TTC549 (cell line): Measurements from ENCODE around the gene MS4A10.
"Not testable (repeated sequence)": the region's sequence is repeated elsewhere in the genome, so short reads cannot be mapped to it uniquely, and the experiment has no call there.

Experiments used
- FAIRE-seq: peaks from 2 replicates; lab custom pipeline; 2012; peaks lifted over from hg19 to GRCh38; lab: Jason Lieb, UNC

Gene MS4A10

DNA sequence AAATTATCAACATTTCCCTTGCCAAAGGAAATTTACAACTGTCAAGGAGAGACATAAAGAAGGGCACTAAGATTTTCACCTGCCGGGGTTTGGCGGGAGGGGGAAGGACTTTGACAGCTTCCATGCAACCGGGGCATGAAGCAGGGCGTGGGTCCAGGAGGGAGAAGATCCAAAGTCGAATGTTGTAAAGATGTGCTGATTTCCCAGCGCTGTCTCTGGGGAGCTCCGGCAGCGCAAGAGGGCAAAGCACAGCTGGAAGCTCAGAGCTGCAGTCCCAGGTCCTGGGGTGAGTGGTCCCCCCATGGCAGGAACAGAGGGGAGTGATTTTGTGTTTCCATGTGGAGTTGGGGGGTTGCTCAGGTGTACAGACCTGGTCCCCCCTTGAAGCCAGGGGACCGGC, at the start of gene MS4A10:
MS4A10 (plus strand) TSS at position 198 of the 400 bp plus-strand sequence. CDS start 5,003 bp downstream, outside the sequence.
- no peak for FAIRE-seq

DNA sequence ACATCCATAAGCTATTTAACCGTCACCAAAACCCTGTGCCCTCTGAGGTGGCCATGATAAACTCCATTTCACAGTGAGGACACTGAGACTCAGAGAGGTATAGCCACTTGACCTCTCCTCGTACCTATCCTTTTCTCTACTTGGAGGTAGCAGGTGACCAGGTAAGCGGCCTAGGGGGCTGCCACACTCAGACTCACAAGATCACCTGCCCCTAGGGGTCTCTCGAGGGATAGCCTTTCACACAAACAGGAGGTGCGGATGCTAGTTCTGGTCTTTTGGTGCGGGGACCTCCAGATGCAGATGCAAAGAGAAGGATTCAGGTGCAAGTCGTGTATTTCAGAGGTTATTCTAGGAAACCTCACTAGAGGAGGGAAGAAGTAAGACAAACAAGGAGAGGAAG, 46.0 kb upstream of the MS4A10 start:
- FAIRE-seq: no peak

DNA sequence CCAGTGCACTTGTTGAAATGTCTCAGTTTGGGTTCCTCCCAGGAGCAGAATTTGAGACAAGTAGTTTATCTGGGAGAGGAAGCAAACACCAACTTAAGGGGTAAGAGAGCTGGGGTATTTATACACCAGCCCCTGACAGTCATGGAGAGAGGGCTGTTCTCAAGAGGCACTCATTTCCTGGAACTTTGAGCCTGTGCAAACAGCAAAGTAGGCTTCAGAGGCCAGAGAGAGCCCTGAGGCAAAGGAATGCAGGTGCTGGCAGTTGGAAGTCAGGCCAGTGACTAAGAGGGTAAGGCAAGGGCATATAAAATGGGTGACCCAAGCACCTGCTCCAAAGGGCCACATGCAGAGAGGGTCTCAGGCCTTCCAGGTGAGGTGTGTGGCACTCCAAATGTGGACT, 44.6 kb upstream of the MS4A10 start:
- FAIRE-seq: no peak

DNA sequence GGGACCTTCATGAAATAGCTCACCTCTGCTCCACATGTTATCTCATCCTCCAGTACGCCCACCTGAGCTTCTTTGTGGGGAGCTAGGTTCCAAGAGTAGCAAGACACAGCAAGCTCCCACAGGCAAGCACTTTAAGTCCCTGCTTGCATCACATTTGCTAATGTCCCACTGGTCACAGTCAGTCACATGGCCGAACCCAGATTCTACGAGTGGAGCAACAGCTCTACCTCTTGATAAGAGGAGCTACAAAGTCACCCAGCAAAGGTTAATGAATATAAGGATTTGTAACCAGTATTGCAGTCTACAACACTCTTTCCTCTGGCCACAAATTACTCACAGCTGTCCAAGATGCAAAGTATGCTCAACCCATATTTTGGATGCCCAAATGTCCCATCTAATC, 43.7 kb upstream of the MS4A10 start:
- no peak for FAIRE-seq

DNA sequence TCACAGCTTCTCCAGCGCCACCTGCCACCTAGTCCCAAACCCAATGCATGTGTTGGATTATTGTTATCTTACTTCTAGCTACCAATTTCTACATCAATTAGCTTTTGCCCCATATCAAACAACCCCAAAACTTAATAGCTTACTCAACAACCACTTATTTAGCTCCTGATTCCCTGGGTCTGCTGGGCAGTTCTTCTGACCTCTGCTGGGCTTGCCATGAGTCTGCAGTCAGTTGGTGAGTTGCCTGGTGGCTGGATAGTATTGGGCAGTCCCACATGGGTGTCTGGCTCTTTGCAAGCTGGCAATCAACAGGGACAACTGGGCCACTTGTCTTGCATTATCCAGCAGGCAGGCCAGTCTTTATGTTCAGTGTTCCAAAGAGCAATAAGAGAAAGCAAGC, 42.1 kb upstream of the MS4A10 start:
- no peak for FAIRE-seq

DNA sequence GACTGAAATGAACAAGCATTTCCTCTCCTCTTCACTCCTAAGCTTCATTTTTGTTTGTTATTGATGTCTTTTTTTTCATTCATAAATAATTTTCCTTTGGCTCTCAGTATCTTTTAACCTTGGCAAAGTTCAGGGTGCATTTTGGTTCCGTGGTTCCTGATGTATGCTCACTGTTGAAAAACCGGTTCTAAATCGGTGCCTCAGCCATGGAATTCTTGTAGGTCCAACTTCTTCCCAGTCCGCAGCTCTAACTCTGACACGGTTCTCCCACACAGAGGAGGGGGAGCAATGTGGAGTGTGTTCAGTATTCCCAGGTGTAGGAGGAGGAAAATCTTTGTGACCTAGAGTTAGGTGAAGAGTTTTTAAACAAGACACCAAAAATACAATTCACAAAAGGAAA, 41.0 kb upstream of the MS4A10 start:
- no peak for FAIRE-seq

DNA sequence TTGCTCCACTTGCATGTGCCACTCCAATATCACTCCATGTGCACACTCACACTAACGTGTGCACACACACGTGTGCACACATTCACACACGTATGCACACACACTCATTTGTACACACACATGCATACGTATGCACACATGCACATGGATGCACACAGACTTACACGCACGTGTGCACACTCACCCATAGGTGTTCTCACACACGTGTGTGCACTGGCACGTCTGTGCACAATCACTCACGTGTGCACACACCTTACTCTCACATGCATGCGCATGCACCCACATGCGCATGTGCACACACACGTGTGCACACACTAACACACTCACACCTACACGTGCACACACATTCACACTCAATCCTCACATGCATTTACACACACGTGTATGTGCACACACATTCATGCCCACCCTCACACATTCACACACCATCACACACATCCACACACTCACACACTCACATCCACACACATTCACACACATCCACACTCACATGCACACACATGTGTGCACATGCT, 37.7 kb upstream of the MS4A10 start:
- no peak for FAIRE-seq

DNA sequence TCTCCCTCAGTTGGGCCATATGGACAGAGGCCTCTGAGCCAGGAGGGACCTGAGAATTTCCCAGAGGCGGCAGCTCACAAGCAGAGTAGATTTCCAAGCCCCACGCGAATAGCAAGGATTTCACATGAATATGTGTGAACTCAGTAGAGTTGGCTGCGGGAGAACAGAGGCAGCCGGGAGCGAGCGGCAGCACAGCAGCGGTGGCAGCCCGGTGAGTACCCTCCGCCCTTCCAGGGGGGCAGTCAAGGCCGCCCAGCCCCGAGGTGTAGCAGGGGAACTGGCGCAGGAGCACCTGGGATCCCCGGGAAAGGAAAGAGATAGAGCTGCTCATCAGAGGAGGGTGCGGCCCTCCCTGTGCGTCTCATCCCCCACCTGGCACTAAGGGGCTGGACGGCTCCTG, 36.9 kb upstream of the MS4A10 start:
- FAIRE-seq: no peak

DNA sequence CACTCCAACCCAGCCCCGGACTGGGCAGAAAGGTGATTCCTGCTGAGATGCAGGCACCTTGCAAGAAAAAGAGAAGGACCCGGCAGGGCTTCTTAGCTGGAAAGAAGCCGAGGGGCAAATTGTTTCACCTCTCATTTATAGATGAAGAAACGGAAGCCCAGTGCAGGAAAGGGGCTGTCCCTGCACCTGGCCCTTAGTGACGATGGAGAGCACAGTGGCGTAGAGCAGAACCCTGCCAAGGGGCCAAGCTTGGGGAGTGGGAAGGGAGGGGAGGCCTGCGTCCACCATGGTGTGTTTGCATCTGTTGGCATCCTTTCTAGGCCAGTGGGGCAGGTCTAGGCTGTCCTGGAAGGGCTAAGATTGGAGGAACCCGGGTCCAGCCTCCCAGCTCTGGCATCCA, 36.3 kb upstream of the MS4A10 start:
- no peak for FAIRE-seq

DNA sequence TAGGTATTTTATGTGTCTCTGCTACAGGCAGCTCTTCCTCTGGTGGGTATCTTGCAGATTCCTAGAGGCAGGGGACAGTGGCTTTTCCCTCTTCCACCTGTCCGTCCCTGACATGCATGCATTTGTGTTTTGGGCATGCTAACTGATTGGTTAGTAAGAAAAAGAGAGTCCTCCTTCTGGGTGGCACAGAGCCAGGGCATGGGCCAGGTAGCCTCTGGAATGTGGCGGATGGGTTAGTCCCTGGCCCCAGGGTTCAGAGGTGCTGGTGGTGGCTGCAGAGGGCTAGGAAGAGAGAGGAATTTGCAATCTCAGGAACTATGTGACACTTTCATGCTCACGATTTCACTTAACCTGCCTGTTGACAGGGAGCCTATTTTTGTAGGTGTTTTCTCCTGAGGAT, 34.2 kb upstream of the MS4A10 start:
- no peak for FAIRE-seq

DNA sequence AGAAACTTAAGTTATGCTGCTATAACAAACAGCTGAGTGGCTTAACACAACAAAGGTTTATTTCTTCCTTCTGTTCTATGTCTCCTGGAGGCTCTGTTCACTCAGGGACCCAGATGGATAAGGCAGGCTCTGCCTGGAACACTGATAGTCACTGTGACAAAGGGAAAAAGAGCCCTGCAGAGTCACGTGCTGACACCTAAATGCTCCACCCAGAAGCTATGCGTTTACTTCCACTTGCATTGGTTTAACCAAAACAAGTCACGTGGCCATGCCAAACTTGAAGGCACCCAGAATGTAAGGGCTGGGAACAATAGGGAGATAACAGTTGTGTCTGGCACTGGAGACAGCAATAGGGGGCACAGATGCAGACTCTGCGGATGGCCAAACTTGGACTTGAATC, 31.8 kb upstream of the MS4A10 start:
- FAIRE-seq: no peak

DNA sequence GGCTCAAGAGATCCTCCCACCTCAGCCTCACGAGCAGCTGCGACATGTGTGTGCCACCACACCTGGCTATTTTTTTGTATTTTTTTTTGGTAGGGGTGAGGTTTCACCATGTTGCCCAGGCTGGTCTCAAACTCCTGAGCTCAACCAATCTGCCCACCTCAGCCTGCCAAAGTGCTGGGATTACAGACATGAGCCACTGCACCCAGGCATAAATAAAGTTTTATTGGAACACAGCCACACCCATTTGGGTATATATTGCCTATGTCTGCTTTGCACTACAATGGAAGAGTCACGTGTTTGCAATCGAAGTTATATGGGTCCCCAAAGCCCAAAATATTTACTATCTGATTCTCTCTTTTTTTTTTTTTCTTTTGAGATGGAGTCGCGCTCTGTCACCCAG, 30.2 kb upstream of the MS4A10 start:
- no peak for FAIRE-seq

DNA sequence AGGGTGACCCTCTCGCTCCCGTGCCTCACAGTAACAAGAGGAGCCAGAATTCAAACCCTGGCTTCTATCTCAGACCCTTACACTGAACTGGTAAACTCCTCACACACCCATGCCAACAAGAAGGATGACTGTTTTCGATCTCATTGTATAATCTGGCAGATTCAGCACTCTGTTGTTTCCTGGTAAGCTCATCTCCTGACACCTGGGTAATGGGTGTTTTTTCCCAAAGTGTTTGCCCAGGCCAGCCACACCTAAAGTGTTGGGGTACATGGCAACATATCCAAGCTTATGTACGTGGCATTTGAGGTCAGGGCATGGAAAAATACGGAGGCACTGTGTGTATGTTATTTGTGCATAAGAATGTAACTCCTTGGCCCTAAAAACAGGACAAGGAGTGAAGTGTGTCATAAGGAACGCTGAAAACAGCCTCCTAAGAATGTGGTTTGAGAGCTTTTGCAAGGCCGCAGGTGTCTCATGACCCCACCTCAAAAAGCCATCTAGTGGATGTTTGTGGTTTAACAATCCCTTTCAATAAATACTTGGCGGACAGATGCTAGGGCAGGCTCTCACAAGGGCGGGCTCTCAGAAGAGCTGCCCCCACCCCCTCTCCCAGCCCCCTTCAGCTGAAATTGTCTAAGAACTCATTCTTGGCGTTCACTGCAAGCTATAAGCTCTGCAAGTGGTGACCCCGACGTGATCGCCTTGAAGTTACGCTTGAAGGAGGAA, 28.7 kb upstream of the MS4A10 start, which contains the start of gene MS4A15:
MS4A15 (plus strand) TSS at position 561 of the 726 bp plus-strand sequence. CDS start 6,867 bp downstream, outside the sequence.
- FAIRE-seq: no peak

DNA sequence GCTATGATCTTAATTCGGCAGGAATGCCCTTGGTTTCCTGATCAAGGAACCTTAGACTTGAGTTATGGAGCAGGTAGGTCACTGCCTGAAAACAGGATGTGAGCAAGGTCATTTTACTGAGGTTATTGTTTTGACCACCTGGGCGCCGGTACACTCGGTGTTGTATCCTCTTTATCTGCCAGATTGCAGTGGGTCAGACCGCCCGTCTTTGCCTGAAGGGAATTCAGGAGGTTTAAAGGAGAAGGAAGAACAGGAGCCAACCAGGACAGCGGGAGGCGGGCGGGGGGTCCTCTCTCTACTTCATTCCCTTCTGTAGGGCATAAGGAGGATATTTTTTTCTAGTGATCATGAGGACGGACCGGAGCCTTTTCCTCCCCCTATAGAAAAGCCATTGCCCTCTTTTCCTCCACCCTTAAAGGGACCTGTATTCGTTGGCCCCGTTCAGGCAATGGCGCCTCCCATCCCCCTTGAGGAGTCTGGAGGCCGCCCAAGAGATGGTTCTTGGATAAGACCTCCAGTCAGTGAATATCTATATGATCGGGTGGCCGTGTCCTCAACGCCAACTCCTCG, 27.8 kb upstream of the MS4A10 start:
- FAIRE-seq: no peak

DNA sequence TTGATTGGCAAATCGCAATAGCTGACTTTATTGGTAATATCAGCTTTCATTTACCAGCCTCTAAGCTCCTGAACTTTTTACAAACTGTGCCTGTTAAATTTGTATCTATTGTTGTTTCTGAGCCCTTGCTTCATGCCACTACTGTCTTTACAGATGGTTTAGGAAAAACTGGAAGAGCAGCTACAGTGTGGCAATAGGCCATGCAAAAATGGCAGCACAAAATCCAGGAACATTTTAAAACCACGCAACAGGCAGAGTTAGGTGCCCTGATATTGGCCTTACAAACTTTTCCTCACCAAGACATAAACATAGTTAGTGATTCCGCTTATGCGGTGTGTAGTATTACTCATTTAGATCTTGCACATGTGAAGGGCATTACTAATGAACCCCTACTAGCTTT, 26.5 kb upstream of the MS4A10 start:
- not testable (repeated sequence) for FAIRE-seq

DNA sequence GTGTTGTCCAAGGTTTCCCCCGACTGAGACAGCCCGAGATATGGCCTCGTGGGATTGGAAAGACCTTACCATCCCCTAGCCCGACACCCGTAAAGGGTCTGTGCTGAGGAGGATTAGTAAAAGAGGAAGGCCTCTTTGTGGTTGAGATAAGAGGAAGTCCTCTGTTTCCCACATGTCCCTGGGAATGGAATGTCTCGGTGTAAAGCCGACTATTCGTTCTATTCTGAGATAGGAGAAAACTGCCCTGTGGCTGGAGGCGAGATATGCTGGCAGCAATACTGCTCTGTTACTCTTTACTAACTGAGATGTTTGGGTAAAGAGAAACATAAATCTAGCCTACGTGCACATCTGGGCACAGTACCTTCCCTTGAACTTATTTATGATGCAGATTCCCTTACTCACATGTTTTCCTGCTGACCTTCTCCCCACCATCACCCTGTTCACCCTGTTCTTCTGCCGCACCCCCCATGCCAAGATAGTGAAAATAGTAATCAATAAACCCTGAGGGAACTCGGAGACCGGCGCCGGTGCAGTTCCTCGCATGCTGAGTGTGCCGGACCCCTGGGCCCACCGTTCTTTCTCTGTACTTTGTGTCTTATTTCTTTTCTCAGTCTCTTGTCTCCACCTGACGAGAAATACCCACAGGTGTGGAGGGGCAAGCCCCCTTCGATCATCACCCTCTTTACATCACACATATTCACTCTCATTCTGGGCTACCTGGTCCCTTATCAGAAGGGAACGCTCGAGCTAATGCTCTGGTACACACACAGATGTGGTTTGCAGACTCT, 25.5 kb upstream of the MS4A10 start:
- not testable (repeated sequence) for FAIRE-seq

DNA sequence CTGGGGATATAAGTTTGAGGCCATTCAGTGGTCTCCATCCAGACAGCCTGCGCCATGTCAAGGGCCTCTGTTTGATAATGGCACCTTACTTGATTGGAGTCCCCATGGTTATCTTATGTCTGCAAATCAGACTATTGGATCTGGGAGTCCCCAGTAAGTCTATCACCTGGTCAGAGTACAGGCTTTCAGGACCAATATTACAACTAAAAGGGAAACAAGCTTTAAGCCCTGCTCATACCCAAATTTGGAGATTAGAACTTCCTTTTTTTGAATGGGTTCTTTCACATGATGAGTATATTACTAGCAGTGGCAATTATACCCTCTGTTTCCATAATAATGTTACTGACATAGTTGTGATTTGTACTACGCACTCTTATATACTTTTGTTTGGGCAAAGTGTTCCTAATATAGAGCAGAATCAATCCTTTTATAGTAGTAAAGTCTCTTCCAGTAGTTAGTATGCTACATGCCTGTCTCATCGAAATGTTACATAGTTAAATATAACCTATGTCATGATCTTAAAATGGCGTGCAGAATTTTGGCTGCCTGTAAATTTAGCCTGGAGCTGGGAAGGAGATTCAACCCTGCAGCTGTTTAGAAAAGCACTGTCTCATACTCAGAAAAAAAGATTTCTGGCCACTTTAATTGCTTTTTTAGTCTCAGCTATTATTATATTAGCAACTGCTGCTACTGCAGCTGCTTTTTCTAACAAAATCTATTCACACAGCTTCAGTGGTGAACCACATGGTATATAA, 23.5 kb upstream of the MS4A10 start:
- no peak for FAIRE-seq

DNA sequence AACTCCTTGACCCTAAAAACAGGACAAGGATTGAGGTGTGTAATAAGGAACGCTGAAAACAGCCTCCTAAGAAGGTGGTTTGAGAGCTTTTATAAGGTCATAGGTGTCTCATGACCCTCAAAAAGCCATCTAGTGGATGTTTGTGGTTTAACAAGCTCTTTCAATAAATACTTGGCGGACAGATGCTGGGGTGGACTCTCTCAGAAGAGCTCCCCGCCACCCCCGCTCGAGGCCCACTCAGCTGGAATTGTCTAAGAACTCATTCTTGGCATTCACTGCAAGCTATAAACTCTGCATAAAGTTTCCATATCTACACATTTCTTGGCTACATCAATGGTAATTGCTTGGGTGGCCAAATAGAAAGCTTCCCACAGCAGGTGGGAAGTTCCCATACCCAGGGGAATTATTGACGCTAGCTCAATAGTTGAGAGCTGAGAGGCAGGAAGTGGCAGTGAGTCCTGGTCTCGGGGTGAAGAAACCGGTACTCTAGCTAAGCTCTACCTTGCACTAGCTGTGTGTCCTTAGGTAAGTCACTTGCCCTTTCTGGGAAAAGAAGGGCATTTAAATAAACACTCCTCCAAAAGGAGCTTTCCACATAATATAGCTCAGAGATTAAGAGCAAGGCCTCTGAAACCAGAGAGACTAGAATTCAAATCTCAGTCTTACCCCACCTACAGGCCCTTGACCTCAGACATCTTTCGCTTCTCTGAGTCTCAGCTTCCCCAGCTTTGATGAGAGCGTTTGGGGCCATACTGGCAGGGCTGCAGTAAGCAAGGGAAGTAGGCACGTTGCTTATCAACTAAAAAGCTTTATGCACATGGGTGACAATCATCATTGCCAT, 22.1 kb upstream of the MS4A10 start:
- FAIRE-seq: no peak

DNA sequence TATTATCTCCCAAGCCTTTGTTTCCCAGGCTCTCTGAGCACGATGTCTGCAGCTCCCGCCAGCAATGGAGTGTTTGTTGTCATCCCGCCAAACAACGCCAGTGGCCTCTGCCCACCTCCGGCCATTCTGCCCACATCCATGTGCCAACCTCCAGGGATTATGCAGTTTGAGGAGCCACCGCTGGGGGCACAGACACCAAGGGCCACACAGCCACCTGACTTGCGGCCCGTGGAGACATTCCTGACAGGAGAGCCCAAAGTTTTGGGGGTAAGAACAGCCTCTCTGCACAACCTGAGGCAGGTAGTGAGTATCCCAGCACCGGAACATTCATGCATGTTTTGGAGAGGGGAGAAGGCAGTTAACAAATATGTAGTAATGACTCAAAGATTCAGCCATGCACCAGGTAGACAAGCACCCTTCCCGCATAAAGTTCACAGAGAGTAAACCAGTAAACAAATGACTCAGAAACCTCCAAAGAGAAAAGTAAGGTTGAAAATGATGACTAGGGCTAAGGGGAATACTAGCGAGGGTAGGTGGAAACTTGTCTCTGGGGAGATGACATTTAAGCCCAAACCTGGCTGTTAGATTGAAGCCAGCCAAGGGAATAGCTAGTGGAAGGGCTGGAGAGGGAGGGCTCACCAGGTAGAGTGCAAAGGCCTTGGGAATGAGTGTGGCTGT, 21.3 kb upstream of the MS4A10 start:
- no peak for FAIRE-seq

DNA sequence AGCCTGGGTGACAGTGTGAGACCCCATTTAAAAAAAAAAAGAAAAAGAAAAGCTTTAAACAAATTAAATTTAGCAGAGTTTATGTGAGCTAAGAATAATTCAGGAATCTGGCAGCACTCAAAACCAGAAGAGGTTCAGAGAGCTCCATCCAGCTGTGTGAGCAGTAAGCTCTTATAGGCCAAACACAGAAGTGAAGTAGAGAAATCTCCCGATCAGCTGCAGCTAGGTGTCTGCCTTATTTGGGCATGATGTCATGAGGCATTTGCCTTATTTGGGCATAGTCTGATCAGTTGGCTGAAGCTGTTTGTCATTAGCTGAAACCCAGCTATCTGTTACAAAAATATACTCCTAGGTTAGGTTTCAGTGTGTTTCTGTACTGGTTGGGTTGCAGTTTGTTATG, 20.3 kb upstream of the MS4A10 start:
- FAIRE-seq: no peak

DNA sequence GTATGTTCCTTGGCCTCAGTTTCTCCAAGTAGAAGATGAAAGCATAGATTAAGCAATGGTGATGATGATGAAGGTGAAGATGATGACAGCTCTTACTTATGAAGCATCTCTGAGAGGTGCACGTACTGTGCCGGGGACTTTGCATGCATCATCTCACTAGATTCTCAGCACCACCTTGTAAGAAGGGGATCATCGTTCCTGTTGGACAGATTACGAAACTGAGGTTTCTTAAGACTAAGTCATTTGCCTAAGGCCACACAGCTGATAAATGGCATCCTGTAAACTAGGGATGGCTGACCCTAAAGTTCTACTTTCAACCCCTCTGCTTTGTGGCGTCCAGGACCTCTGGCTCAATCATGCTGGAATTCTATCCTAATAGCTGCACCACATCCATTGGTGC, 19.8 kb upstream of the MS4A10 start:
- no peak for FAIRE-seq
